Suppressor macrophage treated with lipopolysaccharide for 4 hours (primary cell): ENCODE data around the gene IQCC.

ENCODE experiments used
- DNase-seq: peaks from one replicate; pipeline ENCODE4 v3.0.0-alpha.2; 2020

IQCC gene

DNA sequence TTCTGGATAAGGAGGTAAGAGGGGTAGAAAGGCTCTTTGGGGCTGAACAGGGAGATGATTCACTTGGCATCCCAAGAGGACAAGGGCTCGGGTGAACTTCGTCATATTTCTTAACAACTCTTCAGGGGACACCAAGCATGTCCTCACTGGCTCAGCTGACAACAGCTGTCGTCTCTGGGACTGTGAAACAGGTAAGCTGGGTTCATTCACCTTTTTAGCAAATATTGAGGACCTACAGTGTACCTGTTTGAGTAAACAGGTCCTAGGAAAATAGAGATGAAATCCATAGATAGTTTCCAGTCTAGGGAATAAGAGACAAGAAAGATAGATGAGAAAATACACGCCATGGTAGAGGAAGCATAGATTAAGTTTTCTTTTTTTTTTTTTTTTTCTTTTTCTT lies 18.8 kb downstream of the IQCC start:
- no peak for DNase-seq

DNA sequence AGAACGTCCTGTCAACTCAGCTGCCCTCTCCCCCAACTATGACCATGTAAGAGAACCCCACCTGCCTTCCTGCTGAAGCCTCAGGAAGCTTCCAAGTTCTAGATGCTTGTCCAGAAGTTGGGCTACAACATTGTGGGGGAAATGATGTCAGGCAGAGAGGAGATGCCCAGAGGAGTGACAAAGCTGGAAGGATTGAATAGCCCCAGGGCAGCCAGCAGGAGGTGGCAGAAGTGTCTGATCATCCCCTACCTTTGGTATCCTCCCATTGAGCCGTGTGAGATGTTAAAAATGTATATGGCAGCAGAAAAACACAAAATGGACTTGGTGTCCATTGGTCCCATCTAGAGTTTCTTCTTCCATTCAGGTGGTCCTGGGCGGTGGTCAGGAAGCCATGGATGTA lies 23.3 kb downstream of the IQCC start:
- DNase-seq, result no peak

DNA sequence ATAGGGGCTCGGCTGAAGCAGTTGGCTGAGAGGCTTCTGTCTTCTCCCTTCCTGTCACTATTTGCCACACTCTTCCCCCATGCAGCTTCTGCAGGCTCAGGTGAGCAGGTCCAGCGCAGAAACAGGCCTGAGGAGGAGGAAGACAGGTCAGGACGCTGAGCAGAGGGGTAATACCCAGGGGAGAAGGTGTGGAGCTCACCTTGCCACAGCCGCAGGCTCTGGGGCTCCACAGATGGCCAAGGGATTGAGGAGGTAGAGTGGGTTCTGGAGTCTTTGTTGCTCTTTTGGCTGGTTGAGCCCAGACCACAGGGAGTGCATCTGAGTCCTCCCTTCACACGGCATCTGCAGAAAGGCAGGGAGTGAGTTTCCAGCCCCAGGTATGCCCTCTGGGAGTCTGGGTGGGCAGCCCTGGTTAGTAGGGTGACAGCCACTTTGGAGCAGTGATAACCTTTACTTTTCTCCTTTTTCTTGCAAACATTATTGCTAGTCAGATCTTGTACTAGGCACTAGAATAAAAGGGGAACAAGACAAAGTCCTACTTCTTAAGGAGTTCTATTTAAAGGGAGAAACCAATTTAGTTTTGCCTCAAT lies 26.5 kb downstream of the IQCC start:
- no peak for DNase-seq

DNA sequence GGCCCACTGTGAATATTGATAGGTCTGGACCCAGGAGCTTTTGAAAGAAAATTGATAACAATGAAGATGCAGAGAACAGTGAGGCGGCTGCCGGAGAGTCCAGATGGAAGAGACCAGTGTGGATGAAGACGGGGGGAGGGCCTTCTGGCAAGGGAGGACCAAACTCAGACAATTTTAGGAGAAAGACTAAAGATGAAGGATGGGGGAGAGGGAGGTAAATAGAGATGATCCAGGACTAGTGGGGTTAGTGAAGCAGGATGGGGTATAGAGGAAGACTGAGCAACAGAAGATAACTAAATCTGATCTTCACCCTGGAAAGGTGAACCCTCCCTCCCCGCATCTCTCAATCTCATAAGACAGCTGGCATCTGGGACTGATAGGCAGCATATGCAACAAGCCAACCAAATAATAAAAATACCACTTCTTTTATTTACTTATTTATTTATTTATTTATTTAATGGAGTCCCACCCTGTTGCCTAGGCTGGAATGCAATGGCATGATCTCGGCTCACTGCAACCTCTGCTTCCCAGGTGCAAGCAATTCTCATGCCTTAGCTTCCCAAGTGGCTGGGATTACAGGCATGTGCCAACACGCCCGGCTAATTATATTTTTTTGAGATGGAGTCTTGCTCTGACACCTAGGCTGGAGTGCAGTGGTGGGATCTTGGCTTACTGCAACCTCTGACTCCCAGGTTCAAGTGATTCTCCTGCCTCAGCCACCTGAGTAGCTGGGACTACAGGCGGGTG lies 27.3 kb downstream of the IQCC start:
- DNase-seq, result no peak

DNA sequence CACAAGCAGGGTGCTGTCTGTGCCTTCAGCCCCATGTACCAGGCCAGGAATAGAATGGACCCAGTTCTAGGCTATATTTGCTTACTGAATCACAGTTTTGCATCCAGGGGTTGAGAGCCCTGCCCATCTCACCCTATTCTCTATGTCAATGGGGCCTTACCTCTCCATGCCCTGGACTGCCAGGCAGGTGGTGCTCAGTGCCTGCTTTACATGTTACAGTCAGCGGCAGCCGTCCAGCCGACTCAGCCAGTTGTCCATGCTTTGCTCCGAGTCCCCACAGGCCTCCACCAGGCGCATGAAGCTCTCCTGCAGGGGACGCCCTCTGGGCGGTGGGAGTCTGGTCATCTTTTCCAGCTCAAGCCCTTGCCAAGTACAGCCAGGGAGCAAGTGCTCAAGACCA lies 29.3 kb downstream of the IQCC start:
- no peak for DNase-seq

DNA sequence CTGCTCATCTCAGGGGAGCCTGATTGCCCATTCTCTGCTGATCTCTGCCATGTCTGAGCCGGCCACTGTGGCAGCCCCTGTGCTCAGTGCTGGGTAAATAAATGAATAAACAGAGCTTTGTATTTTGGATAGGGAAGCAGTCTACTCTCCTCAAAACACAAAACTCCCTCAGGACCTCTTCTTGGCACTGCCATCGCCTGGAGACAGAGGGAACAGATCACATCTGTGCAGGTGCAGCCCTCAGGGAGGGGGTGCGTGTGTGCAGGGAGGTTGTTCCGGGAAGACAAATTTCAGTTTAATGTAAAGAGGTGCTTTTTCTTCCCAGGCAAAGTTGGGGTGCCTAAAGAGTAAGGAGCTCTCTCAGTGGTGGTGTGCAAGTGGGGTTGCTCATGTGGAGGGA lies 33.9 kb downstream of the IQCC start:
- DNase-seq, result no peak

DNA sequence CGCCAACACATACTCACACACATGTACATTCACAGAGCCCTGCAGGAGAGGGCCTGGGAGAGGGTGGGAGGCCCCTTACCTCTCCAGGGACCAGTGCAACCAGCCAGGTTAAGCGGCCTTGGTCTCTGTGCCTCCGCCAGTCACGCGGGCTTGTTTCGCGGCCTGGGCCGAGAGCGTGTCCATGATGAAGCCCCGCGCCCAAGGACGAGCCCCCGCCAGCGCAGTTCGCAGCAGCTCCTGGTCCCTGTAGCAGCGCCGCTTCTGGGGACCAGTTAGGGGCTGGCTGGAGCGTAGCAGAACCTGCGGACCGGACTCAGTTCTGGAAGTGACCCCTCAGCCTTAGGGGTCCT lies 34.3 kb downstream of the IQCC start:
- DNase-seq, result no peak

DNA sequence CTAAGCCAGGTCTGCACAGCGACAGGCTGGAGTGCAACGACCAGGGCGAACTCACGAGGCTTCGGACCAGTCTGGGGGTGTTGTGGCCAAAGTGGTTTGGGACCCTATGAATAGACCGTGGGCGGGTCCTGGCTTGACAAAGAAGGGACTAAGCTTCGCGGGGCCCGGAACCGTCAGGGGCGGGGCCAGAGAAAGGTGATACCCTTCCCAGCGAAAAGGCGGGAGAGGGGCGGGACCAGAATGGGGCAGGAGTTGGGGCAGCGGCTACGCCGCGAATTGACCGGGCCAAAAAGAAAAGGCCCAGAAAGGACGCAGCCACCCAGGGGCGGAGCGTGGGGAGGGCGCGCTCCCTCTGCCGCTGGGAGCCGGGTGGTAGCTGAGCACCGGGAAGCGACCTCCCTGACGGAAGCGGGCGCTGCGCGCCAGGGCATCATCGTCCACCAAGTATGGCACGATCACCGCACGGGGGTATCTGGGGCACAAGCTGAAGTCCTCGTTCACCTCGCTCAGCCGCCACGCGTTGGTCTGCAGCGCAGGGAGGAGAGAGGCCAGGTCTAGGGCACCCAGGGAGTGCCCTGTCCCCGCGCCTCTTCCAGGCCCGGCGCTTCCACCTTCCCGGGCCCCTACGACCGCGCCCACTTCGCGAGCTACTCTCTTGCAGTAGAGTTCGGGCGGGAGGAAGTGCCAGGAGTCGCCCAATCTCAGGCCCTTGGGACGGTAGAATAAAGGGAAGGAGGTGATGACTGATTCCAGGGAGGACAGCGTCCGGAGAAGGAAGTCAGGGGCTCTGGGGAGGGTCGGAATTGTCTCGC lies 34.9 kb downstream of the IQCC start:
- peak; percentile 59 for DNase-seq

DNA sequence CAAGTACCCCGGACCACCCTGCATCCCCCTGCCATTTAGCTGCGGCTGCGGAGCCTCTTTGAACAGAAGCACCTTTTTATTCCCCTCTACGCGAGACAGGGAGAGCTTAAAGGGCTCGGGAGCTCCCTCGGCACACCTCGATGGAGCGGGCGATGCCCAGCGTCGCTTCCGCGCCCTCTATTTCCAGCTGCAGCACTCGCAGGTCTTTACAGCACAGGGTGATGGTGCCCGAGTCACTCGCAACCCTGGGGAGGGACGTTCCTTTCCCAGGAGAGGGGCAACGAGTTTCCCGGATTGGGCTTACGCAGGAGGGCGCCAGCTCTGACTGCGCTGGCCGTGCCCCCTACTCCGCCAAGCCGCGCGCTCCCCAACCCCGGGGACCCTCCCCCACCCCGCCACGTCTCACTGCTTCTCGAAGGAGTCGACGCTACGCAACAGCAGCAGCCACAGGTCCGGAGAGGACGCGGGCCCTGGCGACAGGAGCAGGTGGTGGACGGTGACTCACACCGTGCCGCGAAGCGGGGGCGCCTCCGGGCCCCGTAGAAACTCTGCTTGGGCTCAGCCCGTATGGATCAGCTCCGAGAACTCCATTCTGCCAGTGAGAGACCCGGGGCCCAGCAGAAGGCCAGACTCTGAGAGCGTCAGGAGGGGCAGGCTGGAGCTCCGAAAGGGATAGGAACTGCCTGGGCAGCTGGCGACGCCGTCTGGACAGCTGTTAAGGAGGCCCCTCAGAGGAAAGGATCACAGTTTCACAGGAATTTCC lies 35.7 kb downstream of the IQCC start:
- peak; percentile 19 for DNase-seq

DNA sequence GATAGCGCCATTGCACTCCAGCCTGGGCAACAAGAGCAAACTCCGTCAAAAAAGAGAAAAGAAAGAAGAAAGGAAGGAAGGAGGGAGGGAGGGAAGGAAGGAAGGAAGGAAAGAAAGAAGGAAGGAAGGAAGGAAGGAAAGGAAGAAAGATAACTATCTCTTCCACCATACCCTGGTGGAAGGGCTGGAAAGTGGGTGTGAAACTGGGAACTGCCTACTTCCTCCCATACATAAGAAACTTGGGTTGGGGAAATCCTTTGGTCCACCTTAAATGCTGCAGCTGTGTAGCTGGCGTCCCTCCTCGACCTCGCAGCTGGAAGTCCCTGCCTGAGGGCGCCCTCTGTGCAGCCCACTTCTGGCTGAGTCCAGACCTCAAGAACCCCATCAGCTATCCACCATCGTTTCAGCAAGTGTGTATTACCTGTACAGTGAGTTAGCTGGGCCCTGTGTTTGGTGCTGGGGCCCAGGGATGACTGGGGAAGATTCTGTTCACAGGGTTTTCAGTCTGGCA lies 36.9 kb downstream of the IQCC start:
- DNase-seq, result peak; percentile 50

DNA sequence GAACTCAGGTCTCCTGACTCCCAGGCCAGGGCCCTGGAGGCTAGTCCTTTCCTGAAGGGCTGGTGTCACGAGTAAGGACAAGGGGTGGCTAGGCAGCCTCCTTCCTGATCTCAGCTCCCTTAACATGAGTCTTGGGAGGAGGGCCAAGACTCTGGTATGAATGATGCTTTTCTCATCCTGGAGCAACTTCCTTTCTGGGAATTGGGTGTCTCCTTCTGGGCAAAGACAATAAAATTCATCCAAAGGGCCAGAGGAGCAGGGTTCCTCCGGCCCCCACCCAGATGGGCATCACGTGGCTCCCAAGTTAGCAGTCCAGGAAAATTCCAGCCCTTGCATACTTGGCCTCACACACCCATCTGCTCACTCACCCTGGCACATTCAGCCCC lies 41.4 kb downstream of the IQCC start, which contains the start of gene FAM167B:
Gene FAM167B, plus strand, starts transcription at position 335 of the 386 bp plus-strand sequence. CDS start 200 bp downstream, outside the sequence.
- no peak for DNase-seq

DNA sequence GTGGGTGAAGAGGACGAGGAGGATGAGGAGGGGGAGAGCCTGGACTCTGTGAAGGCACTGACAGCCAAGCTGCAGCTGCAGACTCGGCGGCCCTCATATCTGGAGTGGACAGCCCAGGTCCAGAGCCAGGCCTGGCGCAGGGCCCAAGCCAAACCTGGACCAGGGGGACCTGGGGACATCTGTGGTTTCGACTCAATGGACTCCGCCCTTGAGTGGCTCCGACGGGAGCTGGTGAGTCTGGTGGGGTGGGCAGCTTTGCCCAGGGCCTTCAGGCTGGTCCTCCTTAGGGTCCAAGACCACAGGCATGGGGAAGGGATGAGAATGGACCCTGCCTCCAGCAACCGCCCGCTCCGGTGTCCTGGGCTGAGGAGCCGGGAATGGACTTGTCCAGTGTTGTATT lies 42.0 kb downstream of the IQCC start:
- no peak for DNase-seq

DNA sequence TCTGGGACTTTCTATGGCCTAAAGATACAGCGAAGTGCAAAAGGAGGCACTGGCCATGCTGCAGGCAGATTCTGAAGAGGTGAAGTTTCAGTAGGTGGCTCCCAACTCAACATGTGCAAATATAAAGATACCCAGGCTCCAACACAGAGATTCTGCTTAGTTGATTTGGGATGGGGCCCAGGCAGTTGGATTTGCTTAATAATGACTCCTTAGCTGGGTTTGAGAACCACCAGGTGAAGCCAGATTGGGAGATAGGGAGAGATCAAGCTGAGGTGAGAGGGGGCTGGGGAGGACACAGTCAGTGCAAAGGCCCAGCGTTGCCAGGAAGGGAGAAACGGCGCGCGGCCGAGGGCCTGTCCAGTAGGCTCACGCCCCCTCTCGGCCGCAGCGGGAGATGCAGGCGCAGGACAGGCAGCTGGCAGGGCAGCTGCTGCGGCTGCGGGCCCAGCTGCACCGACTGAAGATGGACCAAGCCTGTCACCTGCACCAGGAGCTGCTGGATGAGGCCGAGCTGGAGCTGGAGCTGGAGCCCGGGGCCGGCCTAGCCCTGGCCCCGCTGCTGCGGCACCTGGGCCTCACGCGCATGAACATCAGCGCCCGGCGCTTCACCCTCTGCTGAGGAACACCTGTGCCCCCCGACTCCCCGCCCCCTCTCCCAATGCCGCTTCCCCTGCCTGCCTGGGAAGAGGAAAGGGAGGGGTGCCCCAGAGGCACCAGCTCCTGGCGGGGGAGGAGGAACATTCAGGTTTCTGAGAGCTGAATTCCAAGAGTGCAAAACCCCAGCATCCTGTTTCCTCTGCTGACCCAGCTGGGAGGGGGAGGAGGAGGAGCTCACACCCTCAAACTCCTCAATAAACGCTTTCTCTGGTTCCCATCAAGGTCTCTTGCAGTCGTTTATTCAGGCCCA lies 42.8 kb downstream of the IQCC start:
- DNase-seq, result peak; percentile 85

DNA sequence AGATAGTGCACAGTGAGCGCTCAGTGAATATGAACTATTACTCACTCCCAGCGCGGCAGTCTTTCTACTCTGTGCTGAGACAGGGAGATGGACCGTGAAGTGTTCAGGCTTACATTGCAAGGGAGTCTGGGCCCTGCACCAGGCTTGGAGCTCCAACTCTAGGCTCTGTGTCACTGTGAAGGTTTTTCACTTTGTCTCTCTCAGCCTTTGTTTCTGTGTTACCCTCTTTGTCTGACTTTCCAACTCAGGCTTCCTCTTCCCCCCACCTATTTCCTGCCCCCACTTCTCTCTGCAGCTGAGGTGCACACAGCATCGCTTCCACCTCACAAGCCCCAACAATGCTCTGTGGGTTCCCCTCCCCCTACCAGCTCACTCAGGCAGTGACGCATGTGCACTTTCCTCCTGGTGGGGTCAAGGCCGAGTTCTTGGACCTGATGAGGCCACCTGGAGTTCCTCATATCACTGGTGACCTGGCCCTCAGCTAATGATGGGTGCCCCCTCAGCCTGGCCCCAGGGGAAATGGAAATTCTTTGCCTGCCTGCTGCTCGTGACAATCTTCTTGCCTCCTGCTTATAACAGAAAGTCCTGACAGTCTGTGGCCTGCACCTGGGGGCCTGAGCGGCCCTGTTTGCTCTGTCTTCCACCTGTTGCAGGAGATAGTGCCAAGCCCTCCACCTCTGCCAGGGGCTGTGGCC lies 44.5 kb downstream of the IQCC start:
- no peak for DNase-seq

DNA sequence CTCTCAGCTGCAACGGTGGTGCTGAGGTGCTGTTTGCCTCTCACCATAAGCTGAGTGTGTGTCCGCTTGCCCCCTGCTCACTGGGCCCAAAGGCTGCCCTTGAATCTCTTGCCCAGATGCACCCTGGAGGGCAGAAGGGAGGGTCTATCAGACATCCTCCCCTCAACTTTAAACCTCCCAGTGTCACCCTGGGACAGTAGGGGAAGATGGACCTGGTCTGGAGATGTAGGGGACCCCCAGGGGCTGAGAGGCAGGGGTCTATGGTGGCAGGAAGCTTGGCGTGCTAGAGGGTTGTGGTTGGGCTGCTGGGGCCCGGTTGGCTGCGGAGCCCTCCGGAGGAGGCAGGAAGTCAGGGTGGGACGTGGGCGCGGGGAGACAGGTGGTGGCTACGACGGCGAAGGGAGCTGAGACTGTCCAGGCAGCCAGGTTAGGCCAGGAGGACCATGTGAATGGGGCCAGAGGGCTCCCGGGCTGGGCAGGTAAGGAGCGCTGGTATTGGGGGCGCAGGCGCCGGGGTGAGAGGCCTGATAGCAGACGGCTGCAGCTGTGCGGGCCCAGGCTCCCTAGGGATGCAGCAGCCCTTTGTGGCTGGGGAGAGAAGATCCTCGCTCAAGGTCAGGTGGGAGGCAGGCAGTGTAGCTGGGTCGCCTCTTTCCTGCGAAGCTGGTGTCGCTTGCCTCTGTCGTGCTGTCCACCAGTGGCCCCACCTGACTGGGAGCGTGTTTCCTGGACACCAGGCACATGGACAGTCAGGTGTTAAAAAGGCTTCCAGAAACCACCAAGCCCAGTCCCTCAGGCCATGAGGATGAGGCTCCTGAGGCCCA lies 45.6 kb downstream of the IQCC start, which contains the start of gene LCK:
Gene LCK, plus strand, starts transcription at position 373 of the 824 bp plus-strand sequence. CDS start 23,065 bp downstream, outside the sequence.
- no peak for DNase-seq

DNA sequence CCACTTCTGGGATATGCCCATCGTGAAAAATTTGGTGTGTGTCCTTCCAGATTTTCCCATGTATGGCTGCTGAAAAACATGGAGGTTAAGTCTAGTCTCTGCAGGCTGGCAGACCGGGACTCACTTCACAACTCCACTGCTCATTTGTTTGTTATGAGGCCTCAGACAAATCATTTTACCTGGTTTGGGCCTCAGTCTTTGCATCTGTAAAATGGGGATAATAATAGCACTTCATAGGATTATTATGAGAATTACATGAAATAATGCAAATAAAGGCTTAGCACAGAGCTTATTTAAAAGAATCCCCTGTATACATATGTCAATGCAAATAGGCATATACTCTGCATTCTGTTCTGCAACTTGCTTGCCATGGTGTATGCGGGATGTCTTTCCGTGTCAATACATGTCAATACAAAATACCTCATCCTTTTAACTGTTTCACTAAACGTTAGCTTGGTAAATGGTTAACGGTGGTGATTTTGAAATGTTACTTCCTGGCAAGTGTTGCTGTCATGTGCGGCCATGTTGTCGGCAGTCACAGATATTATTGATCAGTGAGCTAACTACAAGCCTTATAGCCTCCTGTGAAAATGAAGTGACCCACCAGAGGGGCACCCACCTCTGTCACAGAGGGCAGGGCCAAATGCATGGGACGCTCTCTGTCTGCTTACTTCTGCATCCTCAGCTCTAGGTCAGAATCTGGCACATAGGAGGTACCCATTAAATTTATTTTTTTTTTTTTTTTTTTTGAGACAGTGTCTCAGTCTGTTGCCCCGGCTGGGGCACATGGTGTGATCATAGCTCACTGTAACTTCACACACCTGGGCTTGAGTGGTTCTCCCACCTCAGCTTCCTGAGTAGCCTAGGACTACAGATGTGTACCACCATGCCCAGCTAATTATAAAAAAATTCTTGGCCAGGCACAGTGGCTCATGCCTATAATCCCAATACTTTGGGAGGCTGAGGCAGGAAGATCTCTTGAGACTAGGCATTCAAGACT lies 49.9 kb downstream of the IQCC start:
- no peak for DNase-seq

DNA sequence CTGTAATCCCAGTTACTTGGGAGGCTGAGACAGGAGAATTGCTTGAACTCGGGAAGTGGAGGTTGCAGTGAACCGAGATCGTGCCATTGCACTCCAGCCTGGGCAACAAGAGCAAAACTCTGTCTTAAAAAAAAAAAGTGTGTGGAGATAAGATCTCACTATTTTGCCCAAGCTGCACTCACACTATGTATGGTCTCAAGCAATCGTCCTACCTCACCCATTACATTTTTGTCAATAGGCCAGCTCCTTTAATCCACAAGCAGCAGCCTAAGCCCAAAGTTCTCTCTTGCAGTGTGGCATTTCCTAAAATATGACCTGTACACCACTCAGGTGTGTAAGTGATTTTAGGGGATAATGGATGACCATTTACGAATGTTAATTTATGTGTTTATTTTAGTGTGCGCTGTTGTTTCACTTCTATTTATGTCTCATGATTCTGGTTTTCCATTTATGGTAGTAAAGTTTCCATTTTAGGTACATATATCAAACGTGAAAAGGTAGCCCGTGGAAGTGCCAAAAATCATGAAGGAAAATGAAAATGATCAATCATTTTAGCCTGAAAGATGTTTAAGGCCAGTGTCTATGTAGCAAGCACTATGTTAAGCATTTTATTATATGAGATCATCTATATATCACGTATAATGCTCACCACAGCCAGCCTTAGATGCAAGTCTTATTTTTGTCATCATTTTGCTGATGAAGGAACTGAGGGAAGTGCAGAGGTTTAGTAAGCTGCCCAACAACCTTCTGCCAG lies 51.2 kb downstream of the IQCC start:
- no peak for DNase-seq

DNA sequence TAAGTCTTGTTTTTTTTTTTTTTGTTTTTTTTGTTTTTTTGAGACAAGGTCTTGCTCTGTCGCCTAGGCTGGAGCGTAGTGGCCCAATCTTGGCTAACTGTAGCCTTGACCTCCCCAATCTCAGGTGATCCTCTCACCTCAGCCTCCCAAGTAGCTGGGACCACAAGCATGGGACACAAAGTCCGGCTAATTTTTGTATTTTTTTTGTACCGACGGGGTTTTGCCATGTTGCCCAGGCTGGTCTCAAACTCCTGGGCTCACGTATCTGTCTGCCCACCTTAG lies 51.7 kb downstream of the IQCC start:
- DNase-seq, result no peak
